ENCODE data around the gene BHLHE40.

DNA sequence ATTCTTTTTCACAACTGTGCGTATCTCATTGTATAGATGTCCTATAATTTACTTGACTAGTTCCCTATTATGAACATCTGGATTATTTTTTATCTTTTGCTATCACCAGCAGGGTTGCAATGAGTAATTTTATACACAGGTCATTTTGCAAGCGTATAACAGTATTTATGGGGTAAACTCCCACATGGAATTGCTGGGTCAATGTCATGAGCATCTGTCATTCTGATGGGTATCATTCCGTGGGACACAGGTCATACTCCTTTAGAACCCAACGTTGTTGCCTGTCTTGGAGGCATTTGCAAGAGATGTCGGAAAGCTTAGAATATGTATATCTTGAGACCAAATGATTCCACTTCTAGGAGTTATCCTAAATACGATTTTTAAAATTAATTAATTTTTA is 12.9 kb downstream of the BHLHE40 start:
- no peak for TF ChIP-seq CTCF (IDR thresholded peaks at IDR 0.05)
- no peak for TF ChIP-seq POLR2A (IDR thresholded peaks at IDR 0.05)
